Liver (tissue), 9 donors: ENCODE data around the gene VWA2. TPM values are rescaled to one million over a fixed set of nuclear protein-coding genes. Genes with fewer than 3 reads are reported as not detected.

Experiments
- DNase-seq: peaks from one replicate; pipeline ENCODE4 v3.0.0-alpha.2; 2017; ENCODE audit warnings: low spot score
- H3K27ac ChIP-seq, 2 donors: one replicate each; pipeline ENCODE4 v1.7.0; 2013; ENCODE audit warnings: inconsistent platforms in 2 of 2, low read length in 2 of 2, control low read depth in 1 of 2, low read depth in 1 of 2, mild to moderate bottlenecking in 1 of 2
- H3K27me3 ChIP-seq, 4 donors: one replicate each; pipeline versions ENCODE4 v1.6.1 to v1.7.0; 2013; ENCODE audit warnings: low read length in 3 of 4, inconsistent platforms in 1 of 4, mild to moderate bottlenecking in 1 of 4, moderate library complexity in 1 of 4; ENCODE audit not compliant: control insufficient read depth in 4 of 4, insufficient read depth in 4 of 4
- H3K36me3 ChIP-seq, 4 donors: one replicate each; pipeline versions ENCODE4 v1.6.1 to v1.7.0; 2013; ENCODE audit warnings: low read length in 3 of 4, mild to moderate bottlenecking in 3 of 4, low read depth in 1 of 4, moderate library complexity in 1 of 4; ENCODE audit not compliant: control insufficient read depth in 4 of 4, insufficient read depth in 3 of 4
- H3K4me1 ChIP-seq, 4 donors: one replicate each; pipeline versions ENCODE4 v1.6.1 to v1.7.0; 2013; ENCODE audit warnings: low read length in 3 of 4, mild to moderate bottlenecking in 3 of 4, moderate library complexity in 1 of 4; ENCODE audit not compliant: control insufficient read depth in 4 of 4, insufficient read depth in 4 of 4
- H3K4me3 ChIP-seq, 3 donors: one replicate each; pipeline versions ENCODE4 v1.6.1 to v1.7.0; 2013; ENCODE audit warnings: low read length in 3 of 3, control low read depth in 1 of 3, low read depth in 1 of 3, mild to moderate bottlenecking in 1 of 3
- H3K9ac ChIP-seq, 2 donors: one replicate each; pipeline ENCODE4 v1.7.0; 2013; ENCODE audit warnings: low read length in 2 of 2, mild to moderate bottlenecking in 2 of 2, moderate library complexity in 2 of 2, control low read depth in 1 of 2, low read depth in 1 of 2
- H3K9me3 ChIP-seq, 4 donors: one replicate each; pipeline versions ENCODE4 v1.6.1 to v1.7.0; 2013; ENCODE audit warnings: low read length in 3 of 4; ENCODE audit not compliant: control insufficient read depth in 4 of 4
- FOXA1 ChIP-seq: IDR thresholded peaks from 2 replicates; pipeline ENCODE4 v1.6.1; 2016; ENCODE audit warnings: antibody characterized with exemption
- FOXA2 ChIP-seq: IDR thresholded peaks from 2 replicates; pipeline ENCODE4 v1.6.1; 2016; ENCODE audit warnings: antibody characterized with exemption
- GABPA ChIP-seq, 2 donors: IDR thresholded peaks in 1 of 2; conservative IDR thresholded peaks in 1 of 2; 2 replicates each; pipeline ENCODE4 v1.6.1; 2016; ENCODE audit warnings: antibody characterized with exemption in 2 of 2, mild to moderate bottlenecking in 1 of 2, moderate library complexity in 1 of 2
- HNF4A ChIP-seq, 2 donors: conservative IDR thresholded peaks; 2 replicates each; pipeline ENCODE4 v1.6.1; 2016; ENCODE audit warnings: antibody characterized with exemption in 2 of 2, mild to moderate bottlenecking in 2 of 2
- JUND ChIP-seq, 2 donors: IDR thresholded peaks; 2 replicates each; pipeline ENCODE4 v1.6.1; 2016; ENCODE audit warnings: antibody characterized with exemption in 2 of 2
- NR2F2 ChIP-seq: IDR thresholded peaks from 2 replicates; pipeline ENCODE4 v1.6.1; 2016; ENCODE audit warnings: antibody characterized with exemption
- RAD21 ChIP-seq, 2 donors: IDR thresholded peaks; 2 replicates each; pipeline ENCODE4 v1.6.1; 2016; ENCODE audit warnings: antibody characterized with exemption in 2 of 2, mild to moderate bottlenecking in 2 of 2
- RXRA ChIP-seq, 2 donors: IDR thresholded peaks; 2 replicates each; pipeline ENCODE4 v1.6.1; 2017 to 2018; ENCODE audit warnings: antibody characterized with exemption in 2 of 2, mild to moderate bottlenecking in 1 of 2
- SP1 ChIP-seq: IDR thresholded peaks from 2 replicates; pipeline ENCODE4 v1.6.1; 2018; ENCODE audit warnings: antibody characterized with exemption, mild to moderate bottlenecking
- TAF1 ChIP-seq: conservative IDR thresholded peaks from 2 replicates; pipeline ENCODE4 v1.6.1; 2016; ENCODE audit warnings: antibody characterized with exemption, mild to moderate bottlenecking
- YY1 ChIP-seq: IDR thresholded peaks from 2 replicates; pipeline ENCODE4 v1.6.1; 2016; ENCODE audit warnings: antibody characterized with exemption, mild to moderate bottlenecking
- WGBS: extraction: QIAGEN DNeasy Blood & Tissue Kit; methylation state at CpG from one replicate; pipeline ENCODE4 v1.1.7; 2013; 5-methylcytosine and 5-hydroxymethylcytosine counted together
- polyA plus RNA-seq, 2 donors: library from polyadenylated mRNA; stranded (reverse) in 1 of 2; unstranded in 1 of 2; fragments of 200-250 nt in 1 of 2; fragments of >200 nt in 1 of 2; fragmentation: Nextera tagmentation in 1 of 2; extraction: Ambion mirVana in 1 of 2; gene quantifications; one replicate each; pipeline versions ENCODE4 v1.2.1 to v1.2.3, GENCODE V29; 2013 to 2015
- total RNA-seq, 2 donors: library from RNA; depleted of rRNA; stranded (reverse); fragments of >200 nt; gene quantifications; one replicate each; pipeline ENCODE4 v1.2.3, GENCODE V29; 2014
- TF ChIP-seq, protein P1 (sequence below): IDR thresholded peaks from 2 replicates; pipeline ENCODE4 v1.6.1; 2016; ENCODE audit warnings: antibody characterized with exemption
- TF ChIP-seq, protein P2 (sequence below): IDR thresholded peaks from 2 replicates; pipeline ENCODE4 v1.6.1; 2016; ENCODE audit warnings: antibody characterized with exemption
- TF ChIP-seq, protein P3 (sequence below): fragments of 150-350 bp; IDR thresholded peaks from 2 replicates; pipeline ENCODE4 v1.5.1; 2017; ENCODE audit warnings: improper control_type of control experiment, low read depth, low read length; ENCODE audit not compliant: missing input control
- donor health status: healthy.
- donor health status: healthy.
- donor health status: healthy.
- donor health status: healthy.
- donor health status: healthy.

VWA2 gene
- total and polyA plus RNA-seq, 4 donors = 0.05 to 0.25 TPM; not detected in 2

DNA sequence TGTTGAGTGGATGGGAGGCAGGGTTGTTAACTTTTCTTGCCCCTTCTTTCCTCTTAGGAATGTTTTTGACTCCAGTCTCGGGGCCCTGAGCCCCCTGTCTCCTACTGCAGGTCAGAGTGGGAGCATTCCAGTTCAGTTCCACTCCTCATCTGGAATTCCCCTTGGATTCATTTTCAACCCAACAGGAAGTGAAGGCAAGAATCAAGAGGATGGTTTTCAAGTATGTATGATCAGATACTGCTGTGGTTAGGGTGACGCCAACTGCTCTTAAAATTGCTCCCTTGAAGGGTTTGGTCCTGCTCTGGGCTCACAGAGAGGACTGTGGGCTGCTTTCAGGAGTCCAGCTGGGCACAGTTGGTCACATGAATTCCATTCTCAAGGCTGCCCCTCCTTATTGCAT lies 22.0 kb downstream of the VWA2 start:
- H3K36me3 ChIP-seq = no peaks in the 10 kb centered on the region
- no peak for DNase-seq
- H3K27me3 ChIP-seq = no peaks in the 10 kb centered on the region
- no peaks in the 10 kb centered on the region for H3K9me3 ChIP-seq
- no peak for TF ChIP-seq YY1
- H3K27ac ChIP-seq = no peak overlapping the region
- H3K9ac ChIP-seq = no peak overlapping the region
- 81% methylated on average over 2 of the region's 2 CpGs for WGBS
- no peaks in the 10 kb centered on the region for H3K4me1 ChIP-seq
- H3K4me3 ChIP-seq = no peak overlapping the region

DNA sequence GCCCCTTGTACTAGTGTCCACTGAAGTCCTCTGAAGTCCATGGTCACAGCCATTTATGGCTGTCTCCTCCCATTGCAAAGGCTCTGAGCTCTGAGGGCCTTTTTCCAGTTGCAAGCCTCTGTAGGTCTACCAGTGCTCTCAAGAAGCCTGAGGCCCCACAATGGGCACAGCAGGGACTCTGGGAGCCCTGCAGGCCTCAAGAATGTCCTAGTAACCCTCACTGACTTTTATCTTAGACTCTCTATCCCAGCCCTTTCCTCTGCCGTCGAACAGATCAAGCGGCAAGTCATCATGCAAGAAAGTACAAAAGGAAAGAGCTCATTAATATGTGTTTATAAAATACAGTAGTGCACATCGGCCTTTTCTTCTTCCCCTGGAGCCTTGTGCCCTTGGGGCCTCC lies 23.4 kb downstream of the VWA2 start:
- no peak for TF ChIP-seq GABPA (IDR thresholded peaks at IDR 0.05 in 1 of 2, conservative IDR thresholded peaks at IDR 0.05 in 1 of 2)
- TF ChIP-seq FOXA2 = no peak
- no peak for TF ChIP-seq TAF1
- TF ChIP-seq, protein P1, sequence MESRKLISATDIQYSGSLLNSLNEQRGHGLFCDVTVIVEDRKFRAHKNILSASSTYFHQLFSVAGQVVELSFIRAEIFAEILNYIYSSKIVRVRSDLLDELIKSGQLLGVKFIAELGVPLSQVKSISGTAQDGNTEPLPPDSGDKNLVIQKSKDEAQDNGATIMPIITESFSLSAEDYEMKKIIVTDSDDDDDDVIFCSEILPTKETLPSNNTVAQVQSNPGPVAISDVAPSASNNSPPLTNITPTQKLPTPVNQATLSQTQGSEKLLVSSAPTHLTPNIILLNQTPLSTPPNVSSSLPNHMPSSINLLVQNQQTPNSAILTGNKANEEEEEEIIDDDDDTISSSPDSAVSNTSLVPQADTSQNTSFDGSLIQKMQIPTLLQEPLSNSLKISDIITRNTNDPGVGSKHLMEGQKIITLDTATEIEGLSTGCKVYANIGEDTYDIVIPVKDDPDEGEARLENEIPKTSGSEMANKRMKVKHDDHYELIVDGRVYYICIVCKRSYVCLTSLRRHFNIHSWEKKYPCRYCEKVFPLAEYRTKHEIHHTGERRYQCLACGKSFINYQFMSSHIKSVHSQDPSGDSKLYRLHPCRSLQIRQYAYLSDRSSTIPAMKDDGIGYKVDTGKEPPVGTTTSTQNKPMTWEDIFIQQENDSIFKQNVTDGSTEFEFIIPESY = no peak
- no peak for TF ChIP-seq SP1
- no peak for TF ChIP-seq JUND (IDR thresholded peaks at IDR 0.05)
- TF ChIP-seq NR2F2 = no peak
- TF ChIP-seq, protein P2, sequence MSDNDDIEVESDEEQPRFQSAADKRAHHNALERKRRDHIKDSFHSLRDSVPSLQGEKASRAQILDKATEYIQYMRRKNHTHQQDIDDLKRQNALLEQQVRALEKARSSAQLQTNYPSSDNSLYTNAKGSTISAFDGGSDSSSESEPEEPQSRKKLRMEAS = no peak
- TF ChIP-seq, protein P3, sequence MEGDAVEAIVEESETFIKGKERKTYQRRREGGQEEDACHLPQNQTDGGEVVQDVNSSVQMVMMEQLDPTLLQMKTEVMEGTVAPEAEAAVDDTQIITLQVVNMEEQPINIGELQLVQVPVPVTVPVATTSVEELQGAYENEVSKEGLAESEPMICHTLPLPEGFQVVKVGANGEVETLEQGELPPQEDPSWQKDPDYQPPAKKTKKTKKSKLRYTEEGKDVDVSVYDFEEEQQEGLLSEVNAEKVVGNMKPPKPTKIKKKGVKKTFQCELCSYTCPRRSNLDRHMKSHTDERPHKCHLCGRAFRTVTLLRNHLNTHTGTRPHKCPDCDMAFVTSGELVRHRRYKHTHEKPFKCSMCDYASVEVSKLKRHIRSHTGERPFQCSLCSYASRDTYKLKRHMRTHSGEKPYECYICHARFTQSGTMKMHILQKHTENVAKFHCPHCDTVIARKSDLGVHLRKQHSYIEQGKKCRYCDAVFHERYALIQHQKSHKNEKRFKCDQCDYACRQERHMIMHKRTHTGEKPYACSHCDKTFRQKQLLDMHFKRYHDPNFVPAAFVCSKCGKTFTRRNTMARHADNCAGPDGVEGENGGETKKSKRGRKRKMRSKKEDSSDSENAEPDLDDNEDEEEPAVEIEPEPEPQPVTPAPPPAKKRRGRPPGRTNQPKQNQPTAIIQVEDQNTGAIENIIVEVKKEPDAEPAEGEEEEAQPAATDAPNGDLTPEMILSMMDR = no peak
- no peak for TF ChIP-seq RAD21 (IDR thresholded peaks at IDR 0.05)
- H3K4me1 ChIP-seq = no peaks in the 10 kb centered on the region
- H3K9ac ChIP-seq = no peak overlapping the region
- H3K27me3 ChIP-seq = no peaks in the 10 kb centered on the region
- no peak for DNase-seq
- no peaks in the 10 kb centered on the region for H3K36me3 ChIP-seq
- no peak overlapping the region for H3K4me3 ChIP-seq
- no peak overlapping the region for H3K27ac ChIP-seq
- 86% methylated on average over 4 of the region's 4 CpGs for WGBS
- H3K9me3 ChIP-seq = no peaks in the 10 kb centered on the region

DNA sequence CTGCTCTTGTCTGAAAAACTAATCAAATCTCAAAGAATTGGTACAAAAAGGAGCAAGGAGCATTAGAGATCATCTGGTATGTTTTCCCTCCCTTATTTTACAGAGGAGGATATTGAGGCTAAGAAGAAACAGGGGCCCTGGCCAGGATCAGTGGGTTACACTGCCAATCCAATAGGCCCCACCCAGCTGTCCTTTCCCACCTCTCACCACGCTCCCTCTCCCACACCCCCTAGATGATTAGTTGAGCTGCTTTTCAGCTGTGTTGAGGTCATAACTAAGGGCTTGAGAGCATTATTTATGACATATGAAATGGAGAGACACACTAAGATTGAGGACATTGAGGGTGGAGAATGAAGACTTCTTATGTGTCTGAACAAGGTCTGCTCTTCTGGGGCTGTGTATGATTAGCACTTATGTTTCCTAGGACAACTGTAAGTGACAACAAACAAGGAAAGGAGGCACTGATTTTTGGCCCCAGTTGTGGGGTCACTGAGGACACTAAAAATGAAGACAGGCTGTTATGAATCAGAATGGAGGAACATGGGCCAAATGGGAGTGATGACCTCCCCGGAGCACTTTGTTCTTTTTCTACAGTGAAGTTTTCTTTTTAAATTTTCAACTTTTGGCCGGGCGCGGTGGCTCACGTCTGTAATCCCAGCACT lies 26.5 kb downstream of the VWA2 start:
- no peaks in the 10 kb centered on the region for H3K36me3 ChIP-seq
- no peak overlapping the region for H3K9ac ChIP-seq
- no peak overlapping the region for H3K27ac ChIP-seq
- no peaks in the 10 kb centered on the region for H3K9me3 ChIP-seq
- no peaks in the 10 kb centered on the region for H3K27me3 ChIP-seq
- no peak for DNase-seq
- no peak overlapping the region for H3K4me3 ChIP-seq
- H3K4me1 ChIP-seq = no peaks in the 10 kb centered on the region
- TF ChIP-seq, protein P1 = no peak
- TF ChIP-seq, protein P3 = no peak
- no peak for TF ChIP-seq YY1
- no peak for TF ChIP-seq FOXA1
- TF ChIP-seq RAD21 (IDR thresholded peaks at IDR 0.05) = no peak
- TF ChIP-seq HNF4A (conservative IDR thresholded peaks at IDR 0.05) = no peak
- TF ChIP-seq, protein P2 = no peak
- peak in 1 of 2 donors; percentile 10 for TF ChIP-seq RXRA (IDR thresholded peaks at IDR 0.05)
- 89% methylated on average over 6 of the region's 6 CpGs for WGBS
